Globus pallidus (tissue), 1 donor: ENCODE data around the gene FBXW10.
"Not testable (repeated sequence)": the region's sequence is repeated elsewhere in the genome, so short reads cannot be mapped to it uniquely, and the experiment has no call there.

ENCODE experiments used
- DNase-seq: peaks from one replicate; pipeline ENCODE4 v3.0.0-alpha.2; 2015; ENCODE audit warnings: low spot score

Gene FBXW10

DNA sequence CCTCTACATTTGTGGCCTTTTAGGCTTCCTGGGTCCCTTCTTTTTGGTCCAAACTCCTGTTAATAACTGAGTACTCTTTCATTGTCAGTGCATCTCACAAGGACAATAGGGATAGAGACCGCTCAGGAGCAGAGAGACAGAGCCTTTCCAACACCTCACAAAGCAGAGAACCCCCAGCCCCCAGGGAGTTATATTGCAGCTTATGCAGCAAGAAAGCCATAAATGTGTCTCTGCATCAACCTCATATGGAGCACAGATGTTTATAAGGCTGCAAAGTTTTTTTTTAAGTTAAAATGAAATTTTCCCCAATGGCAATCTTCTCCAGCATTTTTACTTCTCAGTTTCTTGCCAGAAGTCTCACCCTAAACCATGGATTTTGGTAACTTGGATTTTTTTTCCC lies 6.4 kb downstream of the FBXW10 start:
- DNase-seq, result not testable (repeated sequence)

DNA sequence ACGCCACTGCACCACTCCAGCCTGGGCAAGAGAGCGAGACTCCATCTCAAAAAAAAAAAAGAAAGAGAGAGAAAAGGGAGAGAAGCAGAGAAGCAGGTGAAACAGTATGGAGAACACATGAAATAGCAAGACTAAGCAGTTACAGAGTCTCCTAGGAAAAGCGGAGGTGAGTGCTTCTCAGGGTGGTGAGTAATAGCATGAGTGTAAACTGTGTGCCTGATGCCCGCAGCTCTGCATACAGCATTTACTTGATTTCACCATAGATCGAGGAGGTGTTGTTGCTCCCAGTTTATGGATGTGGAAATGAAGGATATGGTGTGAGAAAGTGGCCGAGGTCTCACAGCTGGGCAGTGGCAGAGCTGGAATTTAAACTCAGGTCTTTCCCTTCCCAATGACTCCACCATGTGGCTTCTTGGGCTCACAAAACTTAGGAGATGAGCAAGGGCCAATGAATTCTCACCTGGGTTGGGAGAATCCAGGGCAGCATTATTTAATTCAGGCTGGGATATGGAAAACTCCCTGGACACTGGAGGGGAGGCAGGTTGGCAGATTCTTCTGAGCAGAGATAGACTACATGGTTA lies 10.1 kb downstream of the FBXW10 start:
- DNase-seq, result not testable (repeated sequence)

DNA sequence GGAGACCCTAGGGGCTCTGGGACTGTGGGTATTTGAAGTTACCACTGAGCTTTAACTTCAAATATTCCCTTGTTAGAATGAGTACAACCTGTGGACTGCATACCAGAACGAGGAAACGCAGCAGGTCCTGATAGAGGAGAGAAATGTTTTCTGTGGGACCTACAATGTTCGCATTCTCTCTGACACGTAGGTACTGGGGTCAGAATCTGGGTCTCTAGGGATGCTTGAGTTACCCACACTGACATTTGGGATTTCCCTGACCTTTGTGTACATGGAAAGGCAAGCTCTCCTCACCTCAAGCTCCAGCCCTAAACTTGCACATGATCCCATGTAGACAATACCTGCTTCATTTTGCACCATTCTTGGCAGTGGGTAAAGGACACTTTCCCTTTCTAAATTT lies 12.1 kb downstream of the FBXW10 start:
- DNase-seq, result not testable (repeated sequence)

DNA sequence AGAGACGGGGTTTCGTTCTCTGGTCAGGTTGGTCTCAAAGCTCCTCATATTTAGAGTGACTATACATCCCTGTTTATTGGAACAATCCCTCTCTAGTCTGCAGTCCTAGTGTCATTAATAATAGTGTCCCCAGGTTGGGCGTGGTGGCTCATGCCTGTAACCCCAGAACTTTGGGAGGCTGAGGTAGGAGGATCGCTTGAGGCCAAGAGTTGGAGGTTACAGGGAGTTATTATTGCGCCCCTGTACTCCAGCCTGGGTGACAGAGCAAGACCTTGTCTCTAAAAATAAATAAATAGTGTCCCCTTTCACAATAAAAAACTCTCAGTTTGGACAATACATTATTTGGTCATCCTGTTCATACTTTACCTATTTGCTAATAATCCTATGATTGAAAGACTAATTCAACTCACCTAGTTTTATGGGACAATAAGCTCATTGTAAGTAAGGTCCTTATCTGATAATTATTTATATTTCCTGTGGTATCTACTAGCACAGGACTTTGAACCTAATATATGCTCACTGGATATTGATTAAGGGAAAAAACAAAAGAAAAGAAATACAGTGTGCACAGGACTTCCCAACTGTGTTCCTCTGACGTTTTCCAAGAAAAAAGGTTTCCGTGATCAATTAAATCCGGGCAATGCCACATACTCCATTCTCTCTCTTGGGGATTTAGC lies 13.7 kb downstream of the FBXW10 start:
- not testable (repeated sequence) for DNase-seq

DNA sequence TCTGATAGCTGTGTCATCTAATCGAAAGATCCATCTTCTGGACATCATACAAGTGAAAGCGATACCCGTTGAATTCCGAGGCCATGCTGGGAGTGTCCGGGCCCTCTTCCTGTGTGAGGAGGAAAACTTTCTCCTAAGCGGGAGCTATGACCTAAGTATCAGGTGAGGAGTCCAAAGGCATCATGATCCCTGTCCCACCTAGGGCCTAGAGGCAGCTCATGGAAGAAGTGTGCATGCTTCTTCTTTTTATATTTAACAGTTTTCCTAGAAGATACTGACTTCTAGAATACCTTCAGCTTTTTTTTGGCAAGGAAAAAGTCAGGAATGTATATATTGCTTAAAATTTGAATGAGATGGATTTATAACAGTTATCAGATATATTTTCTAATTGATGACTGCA lies 14.5 kb downstream of the FBXW10 start:
- not testable (repeated sequence) for DNase-seq

DNA sequence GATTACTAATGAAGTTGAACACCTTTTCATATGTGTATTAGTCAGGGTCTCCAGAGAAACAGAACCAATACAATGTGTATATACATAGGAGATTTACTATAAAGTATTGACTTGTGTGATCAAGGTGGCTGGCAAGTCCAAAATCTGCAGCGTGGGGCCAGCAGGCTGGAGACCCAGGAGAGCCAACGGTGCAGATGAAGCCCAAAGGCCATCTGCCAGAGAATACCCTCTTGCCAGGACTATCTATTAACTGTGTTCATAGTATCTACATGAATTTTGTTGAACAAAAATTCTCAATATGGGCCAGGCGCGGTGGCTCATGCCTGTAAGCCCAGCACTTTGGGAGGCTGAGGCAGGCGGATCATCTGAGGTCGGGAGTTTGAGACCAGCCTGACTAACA lies 16.4 kb downstream of the FBXW10 start:
- DNase-seq, result not testable (repeated sequence)

DNA sequence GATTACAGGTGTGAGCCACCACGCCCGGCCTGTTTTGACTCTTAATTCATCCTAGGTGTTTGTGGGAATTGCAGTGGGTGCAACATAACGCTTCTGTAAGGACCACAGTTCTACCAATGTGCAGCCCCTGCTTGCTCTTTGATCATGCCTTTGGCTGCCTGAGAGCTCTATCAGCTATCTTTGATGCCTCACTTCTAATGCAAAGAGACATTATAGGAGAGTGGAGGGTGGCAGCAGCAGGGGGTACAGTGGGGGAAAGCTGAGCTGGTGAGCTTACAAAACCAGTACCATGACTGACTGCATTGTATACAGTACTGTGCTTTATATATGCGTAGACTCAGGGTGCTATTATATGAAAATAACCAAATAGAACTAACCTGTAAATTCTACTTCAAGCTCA lies 26.7 kb downstream of the FBXW10 start:
- not testable (repeated sequence) for DNase-seq

DNA sequence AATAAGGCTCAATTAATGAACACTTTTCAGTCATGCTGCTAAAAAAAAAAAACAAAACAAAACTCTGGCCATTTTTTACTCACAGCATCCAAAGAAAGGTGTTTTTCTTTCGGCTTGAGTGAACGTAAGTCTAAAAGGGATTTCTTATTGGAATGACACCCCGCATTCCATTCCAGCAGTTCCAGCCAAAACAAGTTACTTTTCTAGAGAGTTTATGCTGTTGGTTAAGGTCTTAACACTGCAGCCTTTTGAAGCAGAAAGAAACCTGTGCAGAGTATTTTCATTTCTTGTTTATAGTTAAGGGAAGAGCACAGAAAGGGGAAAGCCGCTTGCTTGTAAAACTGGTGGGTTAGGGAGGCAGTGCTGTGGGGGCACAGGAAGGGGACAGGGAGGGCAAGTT lies 27.2 kb downstream of the FBXW10 start:
- not testable (repeated sequence) for DNase-seq

DNA sequence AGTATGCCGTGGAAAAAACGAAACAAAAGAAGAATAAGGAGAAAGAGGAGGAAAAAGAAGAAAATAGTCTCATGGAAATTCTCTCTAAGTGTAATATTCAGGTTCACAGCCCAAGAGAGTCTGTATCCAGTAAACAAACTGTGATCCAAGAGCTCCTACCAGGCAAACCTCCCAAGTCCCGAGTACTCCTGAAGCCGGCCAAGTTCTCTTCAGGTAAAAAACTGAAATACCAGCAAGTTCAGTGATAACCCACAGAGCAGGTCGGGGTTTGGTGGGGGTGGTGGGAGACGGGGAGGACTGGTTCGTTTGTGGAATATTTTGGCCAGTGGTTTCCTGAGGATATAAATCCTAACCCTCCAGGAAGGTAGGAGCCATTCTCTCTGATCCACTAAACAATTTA lies 28.6 kb downstream of the FBXW10 start:
- DNase-seq, result no peak

DNA sequence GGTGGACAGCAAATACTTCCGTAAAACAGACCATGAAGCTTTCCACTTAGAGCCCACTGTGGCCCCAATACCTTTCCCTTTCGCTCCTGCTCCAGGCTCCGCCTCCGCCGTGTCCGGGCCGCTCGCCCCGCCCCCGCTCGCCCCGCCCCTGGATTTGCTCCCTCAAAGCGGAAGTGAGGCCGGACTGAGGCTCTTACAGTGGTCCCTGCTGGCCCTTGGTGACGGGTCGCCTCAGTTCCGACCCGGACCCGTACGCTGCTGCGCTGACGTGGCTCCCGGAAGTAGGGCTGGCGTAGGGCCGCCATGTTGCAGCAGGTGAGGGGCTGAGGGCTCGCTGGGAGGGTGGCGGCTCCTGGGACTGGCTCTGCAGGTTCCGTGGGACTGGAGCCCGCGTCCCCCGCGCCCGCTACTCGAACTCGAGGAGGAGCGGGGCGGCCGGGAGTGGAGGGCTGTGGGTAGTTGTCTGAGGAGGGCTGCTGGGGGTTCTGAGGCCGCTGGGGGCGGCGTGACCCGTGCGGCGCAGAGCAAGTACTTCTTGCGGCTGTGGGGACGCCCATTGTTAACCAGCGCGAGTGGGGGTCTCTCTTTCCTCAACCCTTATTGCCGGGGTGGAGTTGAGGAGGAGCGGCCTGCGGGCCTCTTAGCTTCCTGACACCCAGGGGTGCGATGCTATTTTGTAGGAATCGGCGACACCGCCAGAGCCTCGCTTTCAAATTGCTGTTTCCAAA lies 37.3 kb downstream of the FBXW10 start, which contains the start of gene TVP23B:
Gene TVP23B, plus strand, starts transcription at position 193 of the 728 bp plus-strand sequence. Its CDS starts 111 bp downstream, at position 304.
- peak; percentile 94 for DNase-seq

DNA sequence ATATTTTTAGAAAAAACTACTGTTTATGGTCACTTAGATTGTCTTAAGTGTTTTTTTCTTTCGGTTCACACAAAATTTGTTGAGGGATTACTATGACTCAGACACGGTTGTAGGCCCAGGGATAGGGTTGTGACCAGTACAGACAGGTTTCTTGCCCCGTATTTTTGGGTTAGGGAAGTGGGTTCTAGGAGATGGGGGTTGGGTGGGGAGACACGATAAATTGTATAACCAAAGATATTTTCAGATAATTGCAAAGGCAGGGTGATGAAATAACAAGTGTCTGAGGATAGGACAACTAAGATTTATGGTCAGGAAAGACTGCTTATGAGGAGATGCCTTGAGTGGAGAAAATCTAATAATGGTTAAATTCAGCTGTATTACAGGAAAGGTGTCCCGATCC lies 38.0 kb downstream of the FBXW10 start:
- not testable (repeated sequence) for DNase-seq

DNA sequence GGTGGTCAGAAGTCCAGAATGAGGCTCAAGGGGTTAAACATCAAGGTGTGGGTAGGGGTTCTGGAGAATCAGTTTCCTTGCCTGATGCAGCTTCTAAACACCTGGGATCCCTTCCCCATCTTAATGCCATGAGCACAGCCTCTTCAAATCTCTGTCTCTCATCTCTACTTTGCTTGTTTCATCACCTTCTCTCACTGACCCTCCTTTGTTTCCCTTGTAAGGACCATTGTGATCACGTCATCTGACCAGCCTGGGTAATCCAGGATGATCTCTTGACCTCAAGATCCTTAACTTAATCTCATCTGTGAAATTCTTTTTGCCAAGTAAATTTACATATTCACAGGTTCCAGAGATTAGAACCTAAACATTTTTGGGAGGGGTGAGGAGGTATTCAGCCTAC lies 42.1 kb downstream of the FBXW10 start:
- not testable (repeated sequence) for DNase-seq

DNA sequence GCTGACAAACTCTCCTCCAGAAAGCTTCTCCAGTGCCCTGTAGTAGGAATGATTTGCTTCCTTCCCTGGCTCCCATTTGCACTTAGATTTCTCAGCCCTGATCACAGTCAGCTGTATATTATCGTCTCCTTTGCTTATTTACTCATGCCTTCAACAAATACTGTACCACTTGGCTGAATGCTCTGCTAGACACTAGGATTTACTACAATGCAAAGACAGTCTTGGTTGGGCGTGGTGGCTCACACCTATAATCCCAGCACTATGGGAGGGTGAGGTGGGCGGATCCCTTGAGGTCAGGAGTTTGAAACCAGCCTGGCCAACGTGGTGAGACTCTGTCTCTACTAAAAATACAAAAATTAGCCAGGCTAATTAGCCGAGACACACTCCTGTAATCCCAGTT lies 43.0 kb downstream of the FBXW10 start:
- not testable (repeated sequence) for DNase-seq

DNA sequence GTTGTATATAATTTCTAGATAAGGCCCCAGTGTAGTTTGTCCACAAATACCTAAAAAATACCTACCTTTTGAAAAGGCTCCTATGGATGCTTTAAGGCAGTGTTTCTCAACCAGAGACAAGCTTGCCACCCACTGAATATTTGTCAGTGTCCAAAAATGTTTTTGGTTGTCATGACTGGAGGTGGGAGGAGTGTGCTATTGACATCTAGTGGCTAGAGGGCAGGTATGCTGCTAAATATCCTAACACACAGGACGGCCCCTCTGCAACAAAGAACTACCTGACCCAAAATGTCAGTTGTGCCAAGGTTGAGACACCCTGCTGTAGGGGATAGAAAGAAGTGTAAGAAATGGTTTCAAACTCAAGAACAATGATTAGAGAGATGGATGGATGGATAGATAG lies 47.5 kb downstream of the FBXW10 start:
- not testable (repeated sequence) for DNase-seq

DNA sequence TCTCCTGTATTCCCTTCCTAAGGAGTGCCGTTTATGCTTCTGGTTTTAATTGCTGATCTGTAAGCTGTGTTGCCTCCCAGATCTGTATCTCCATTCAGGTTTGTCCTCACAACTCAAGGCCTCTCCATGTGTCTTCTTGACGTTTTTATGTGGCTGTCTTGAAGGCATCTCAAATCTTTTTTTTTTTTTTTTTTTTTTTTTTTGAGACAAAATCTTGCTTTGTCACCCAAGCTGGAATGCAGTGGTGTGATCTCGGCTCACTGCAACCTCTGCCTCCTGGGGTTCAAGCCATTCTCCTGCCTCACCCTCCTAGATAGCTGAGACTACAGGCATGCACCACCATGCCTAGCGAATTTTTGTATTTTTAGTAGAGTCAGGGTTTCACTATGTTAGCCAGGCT lies 51.0 kb downstream of the FBXW10 start:
- not testable (repeated sequence) for DNase-seq

DNA sequence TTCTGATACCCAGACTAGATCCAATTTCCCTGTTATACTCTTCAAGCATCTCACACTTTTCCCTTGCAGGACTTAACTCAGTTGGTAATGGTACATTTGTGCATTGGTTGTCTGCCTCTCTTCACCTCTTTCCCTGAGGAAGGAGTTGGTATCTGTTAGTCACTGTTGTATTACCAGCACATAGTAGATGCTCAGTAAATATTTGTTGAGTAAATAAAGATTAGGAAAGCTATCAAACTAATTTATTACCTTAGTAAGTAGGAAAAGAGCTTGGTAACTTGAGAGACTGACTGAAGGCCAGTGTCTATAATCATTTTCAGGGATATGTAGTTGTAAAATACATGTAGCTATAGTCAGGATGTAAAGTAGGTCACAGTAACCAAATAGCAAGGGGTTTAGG lies 53.0 kb downstream of the FBXW10 start:
- DNase-seq, result not testable (repeated sequence)

DNA sequence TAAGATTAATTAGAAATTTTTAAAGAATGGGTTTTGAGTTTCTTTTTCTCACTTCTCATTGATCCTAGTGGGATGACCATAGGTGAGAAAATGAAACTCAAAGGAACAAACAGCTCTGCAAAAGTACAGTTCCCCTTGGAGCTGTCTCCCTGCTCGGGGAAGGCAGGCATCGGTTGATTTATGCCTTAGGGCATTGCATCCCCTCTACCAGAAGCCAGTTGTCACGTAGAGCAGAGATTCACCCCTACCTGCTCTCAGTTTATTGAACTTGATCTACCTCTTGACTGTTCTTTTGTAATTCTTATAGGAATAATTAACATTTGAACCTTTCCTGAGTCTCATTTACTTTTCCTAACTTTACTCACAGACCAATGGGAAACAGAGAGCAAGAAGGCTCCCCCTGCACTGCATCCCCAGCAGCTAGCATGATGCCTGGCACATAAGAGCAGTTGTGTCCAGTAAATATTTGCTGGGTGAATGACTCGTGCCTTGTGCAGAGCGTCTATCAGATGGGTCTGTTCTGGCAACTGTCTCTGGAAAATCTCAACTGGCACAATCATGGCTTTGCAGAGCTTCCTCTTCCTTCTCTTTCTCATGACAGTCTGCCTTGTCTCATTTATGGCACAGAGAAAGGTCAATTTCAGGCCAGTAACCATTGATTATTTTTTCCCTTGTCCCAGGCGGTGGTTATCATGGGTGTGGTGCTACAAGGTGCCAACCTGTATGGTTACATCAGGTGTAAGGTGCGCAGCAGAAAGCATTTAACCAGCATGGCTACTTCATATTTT lies 59.8 kb downstream of the FBXW10 start:
- DNase-seq, result not testable (repeated sequence)

DNA sequence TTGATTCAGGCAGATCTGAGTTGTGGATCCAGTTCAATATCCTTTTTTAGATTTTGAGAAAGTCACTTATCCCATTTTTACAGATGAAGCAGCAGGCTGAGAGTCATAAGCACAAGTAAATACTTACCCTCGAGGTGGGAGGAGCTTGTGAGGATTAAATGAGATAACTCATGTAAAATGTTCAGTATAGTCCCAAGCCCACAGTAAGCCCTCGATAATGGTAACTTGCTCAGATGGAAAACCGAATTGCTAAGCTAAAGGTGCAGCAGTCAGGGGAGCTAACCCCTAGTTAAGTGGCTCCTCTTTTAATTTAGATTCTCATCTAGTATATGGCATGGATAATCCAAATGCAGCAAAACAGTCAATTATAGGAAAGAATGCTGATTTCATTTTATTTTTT lies 72.1 kb downstream of the FBXW10 start:
- not testable (repeated sequence) for DNase-seq

DNA sequence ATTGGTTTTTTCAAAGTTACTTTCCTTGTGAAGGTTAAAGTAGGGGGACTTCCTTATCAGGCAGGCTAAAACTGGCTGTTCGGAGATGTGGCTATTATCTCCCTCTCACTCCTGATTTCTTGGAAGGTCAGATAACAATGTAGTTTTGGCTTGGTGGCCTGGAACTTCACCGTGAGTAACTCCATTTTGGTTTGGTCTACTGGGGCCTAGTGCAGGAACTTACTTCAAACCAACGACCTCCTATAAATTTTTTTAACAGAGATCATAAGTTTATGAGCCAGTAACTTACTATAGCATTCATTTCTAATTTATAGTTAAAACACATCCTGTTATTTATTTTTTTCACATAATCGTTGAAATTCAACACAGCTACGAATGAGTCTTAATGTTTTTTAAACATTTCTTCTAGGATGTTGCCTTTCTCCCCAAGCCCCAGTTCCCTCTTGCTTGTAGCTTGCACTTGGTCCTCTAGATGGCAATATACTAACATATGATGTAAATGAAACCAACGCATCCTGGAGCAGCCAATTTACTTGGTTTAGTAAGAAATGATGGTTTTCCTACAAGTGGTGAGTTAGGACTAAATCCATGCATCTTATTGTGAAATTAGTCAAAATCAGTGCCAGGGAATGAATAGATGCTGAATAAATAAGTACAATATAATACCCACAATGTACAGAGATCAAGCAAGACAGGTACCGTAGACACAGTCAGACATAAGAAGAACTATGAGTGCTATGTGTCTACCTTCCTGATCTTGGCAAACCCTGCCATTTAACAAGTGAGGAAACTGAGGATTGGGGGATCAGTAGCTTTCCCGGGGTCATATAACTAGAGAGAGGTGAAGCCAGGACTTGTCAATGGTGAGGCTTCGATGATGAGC lies 72.9 kb downstream of the FBXW10 start:
- DNase-seq, result peak; percentile 68

DNA sequence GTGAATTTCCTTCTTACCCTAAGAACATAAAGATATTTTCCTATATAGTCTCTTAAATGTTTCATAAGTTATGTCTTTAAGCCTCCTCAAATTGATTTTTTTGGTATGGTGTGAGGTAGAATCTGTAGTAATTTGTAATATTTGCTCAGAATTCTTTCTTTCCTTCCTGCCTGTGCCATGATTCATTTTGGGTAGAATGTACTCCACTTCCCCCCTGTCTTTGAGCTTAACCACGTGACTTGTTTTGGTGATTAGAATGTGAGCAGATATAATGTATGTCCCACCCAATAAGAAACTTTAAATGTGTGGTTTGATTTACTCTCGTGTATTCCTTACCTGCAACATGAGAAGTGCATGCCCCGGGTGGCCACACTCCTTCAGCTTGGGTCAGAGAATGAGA lies 77.6 kb downstream of the FBXW10 start:
- not testable (repeated sequence) for DNase-seq

DNA sequence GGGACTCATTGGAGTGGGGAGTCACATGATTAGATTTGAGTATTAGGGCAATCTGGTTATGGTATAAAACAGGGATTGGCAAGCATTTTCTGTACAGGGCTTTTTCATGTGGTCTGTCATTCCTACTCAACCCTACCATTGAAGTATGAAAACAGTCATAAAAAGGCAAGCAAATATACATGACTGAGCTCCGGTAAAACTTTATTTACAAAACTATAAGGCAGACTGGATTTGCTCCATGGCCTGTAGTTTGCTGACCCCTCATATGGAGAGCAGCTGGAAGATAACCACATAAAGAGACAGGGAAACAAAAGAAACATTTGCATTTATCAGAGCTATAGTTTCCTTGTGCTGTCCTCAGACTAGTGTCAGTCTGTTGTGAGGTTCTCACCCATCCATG lies 83.8 kb downstream of the FBXW10 start:
- not testable (repeated sequence) for DNase-seq
